ENCODE measurements around the gene ZNF629.
A peak's percentile ranks its signal among the peaks of the same experiment; 100 is the strongest.

Gene ZNF629

DNA sequence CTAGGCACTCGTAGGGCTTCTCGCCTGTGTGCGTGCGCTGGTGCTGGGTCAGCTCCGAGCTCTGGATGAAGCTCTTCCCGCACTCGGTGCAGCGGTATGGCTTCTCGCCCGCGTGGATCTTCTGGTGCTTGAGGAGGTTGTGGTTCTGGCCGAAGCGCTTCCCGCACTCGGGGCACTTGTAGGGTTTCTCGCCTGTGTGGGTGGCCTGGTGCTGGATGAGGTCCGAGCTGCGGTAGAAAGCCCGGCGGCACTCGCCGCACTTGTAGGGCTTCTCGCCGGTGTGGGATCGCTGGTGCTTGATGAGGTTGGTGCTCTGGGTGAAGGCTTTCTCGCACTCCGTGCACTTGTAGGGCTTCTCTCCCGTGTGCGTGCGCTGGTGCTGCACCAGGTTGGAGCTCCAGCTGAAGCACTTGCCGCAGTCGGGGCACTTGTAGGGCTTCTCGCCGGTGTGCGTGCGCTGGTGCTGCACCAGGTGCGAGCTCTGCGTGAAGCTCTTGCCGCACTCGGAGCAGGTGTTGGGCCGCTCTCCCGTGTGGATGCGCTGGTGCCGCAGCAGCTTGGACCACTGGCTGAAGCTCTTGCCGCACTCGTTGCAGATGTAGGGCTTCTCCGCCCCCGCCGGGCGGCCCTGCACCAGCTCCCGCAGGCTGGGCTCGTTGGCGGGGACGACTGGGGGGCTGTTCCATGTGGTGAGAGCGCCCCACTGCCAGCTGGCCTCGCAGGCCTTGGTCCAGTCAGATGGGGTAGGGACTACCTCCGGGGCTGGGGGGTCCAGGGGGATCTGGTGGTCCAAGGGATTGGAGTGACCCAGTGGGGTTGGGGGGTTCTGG, 3.5 kb downstream of the ZNF629 start:
- in situ Hi-C loops (cut with HindIII; ENCODE audit: low pct_unique_long_range_greater_than_20kb, low sequenced_read_pairs), result no loop called here
- TF ChIP-seq JUND (IDR thresholded peaks at IDR 0.05; ENCODE audit: low read depth), result no peak

DNA sequence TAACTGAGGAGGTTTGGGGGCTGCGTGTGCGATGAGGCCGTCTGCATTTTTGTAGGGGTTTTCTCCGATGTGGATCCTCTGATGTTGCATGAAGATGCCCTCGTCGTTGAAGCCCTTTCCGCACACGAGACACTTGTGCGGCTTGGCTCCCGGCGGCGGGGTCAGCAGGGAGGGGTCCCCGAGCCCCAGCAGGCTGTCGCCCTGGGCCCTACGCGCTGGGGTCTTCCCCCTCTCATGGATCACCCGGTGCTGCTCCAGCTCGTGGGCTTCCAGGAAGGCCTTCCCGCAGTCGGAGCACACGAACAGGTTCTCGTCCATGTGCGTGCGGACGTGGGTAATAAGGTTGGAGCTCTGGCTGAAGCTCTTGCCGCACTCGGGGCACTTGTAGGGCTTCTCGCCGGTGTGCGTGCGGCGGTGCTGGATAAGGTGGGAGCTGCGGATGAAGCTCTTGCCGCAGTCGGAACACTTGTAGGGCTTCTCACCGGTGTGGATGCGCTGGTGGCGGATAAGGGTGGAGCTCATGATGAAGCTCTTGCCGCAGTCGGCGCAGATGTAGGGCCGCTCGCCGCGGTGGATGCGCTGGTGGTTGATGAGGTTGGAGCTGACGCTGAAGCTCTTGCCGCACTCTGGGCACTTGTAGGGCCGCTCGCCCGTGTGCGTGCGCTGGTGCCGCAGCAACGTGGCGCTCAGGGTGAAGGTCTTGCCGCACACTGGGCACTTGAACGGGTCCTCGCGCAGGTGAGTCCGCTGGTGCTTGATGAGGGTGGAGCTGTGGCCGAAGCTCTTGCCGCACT, 4.3 kb downstream of the ZNF629 start:
- no peak for DNase-seq (ENCODE audit: low read depth in 1 of 2, low spot score in 1 of 2)
- TF ChIP-seq JUND (IDR thresholded peaks at IDR 0.05; ENCODE audit: low read depth), result no peak
- in situ Hi-C loops (cut with HindIII; ENCODE audit: low pct_unique_long_range_greater_than_20kb, low sequenced_read_pairs), result no loop called here

More for the DNA sequence above, 3.5 kb downstream of the ZNF629 start:
- DNase-seq (ENCODE audit: low read depth in 1 of 2, low spot score in 1 of 2), result no peak

DNA sequence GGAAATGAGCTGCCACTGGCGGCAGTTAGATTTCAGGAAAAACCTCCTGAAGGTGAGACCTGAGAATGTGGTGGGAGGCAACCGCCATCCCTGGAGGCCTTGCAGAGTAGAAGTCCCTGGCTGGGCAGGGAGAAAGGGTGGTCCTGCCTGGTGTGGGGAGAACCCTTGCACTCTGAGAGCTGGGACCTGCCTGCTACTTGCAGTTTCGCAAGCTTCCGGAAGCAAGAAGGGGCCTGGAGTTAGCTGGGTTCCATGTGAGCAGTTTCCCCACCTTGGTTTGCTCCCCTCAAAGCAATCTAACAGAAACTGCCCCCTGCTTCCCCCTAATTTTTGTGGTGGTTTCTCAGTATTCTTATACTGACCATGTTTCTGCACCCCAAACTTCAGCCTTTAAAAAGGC, 6.5 kb downstream of the ZNF629 start:
- TF ChIP-seq JUND (IDR thresholded peaks at IDR 0.05; ENCODE audit: low read depth), result no peak
- in situ Hi-C loops (cut with HindIII; ENCODE audit: low pct_unique_long_range_greater_than_20kb, low sequenced_read_pairs), result no loop called here

DNA sequence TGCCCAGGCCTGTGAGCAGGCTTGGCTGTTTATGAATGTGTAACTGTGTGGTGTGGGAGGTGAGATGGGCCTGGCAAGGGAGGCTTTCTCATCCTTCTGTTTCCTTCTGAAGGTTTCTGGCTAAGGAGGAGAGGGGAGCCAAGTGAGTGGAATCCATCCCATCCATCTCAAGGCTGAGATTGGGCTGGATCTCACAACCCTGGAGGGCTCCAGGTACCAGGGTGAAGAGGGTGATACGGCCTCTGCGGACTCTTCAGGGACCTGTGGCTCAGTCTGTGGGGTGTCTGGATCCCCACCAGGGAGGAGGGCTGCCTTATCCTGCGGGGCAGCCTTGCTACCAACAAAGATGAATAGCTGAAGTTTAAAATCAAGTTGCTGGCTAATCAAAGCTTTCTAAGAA, 7.0 kb downstream of the ZNF629 start:
- in situ Hi-C loops (cut with HindIII; ENCODE audit: low pct_unique_long_range_greater_than_20kb, low sequenced_read_pairs), result no loop called here
- no peak for TF ChIP-seq JUND (IDR thresholded peaks at IDR 0.05; ENCODE audit: low read depth)

More for the DNA sequence above, 6.5 kb downstream of the ZNF629 start:
- DNase-seq (ENCODE audit: low read depth in 1 of 2, low spot score in 1 of 2), result no peak

DNA sequence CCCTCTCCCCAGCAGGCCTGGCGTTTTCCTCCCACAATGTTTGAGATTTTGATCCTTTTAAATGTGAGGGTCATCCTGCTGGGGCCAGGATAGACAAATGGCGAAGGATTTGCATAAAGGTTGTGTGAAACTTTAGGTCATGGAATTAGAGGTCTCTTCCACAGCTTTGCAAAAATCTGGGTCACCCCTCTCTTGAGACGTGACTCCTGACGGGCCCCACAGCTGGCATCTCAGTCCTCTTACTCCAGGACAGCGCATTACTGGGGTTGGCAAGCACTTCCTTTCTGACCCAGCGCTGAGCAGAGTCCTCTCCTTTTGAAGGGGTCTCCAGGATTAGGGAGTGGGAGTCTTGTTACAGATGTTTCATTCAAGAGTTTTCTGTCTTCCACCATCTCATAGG, 7.4 kb downstream of the ZNF629 start:
- in situ Hi-C loops (cut with HindIII; ENCODE audit: low pct_unique_long_range_greater_than_20kb, low sequenced_read_pairs), result no loop called here
- TF ChIP-seq JUND (IDR thresholded peaks at IDR 0.05; ENCODE audit: low read depth), result no peak
- no peak for DNase-seq (ENCODE audit: low read depth in 1 of 2, low spot score in 1 of 2)

More for the DNA sequence above, 7.0 kb downstream of the ZNF629 start:
- DNase-seq (ENCODE audit: low read depth in 1 of 2, low spot score in 1 of 2), result no peak

DNA sequence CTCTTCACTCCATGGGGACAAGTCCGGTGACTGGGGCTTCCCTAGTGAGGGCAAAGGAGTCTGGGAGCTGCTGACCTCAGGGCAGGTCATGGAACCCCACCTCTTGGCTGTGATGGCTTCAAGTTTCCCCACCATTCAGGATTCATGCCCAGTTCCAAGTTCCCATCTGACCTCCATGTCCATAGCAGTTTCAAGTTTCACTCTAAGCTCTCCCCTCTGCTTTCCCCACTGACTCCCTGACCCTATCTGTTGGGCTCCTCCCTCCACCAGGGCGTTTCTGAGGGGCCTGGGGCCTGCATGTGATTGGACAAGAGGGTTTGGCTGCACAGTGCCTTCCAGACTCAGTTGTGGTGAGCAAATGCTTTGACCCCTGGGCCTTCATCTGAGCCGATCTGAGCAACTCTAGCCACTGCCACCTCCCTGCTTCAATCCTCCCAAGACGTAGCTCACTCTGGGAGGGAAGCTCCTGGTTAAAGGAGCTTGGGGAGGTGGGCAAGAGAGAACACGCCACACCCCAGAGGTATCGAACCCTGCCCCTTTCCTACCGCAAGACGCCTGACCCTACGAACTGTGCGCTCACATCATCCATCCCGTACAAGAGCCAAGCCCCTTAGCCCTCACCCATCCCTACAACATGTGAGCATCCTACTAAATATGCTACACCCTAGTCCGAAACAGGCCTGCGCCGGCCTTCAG, 8.3 kb downstream of the ZNF629 start:
- no peak for TF ChIP-seq JUND (IDR thresholded peaks at IDR 0.05; ENCODE audit: low read depth)
- no peak for DNase-seq (ENCODE audit: low read depth in 1 of 2, low spot score in 1 of 2)
- in situ Hi-C loops (cut with HindIII; ENCODE audit: low pct_unique_long_range_greater_than_20kb, low sequenced_read_pairs), result no loop called here

DNA sequence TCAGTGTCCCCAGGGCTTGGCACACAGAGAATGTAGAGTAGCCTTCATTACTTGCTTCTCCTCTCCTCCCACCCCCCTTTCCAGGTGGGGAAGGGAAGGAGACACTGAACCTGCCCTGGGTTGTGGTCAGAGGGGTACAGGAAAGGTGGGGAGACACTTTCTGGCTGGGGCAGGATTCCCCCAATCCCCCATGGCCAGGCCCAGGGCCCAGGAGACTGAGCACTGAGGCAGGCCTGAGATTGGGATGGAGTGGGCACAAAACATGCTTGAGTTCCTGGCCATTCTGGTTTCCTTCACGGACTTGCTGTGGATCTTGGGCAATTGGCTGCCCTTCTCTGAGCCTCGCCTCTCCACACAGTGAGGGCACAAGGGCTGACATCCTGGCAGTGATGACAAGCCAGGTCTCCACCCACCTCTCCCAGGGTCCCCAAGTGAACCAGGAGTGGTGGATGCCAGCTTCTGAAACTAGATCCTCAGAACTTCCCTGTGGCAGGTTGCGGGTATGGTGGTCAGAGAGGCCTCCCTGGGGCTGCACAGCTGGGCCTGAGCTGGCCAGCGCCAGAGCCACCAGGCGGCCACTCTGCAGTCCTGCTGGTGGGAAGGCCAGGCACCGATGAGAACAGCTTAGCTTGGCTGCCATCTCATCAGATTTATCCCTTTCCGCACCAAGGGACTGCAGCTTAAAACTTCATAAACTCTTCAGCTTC, 9.3 kb downstream of the ZNF629 start:
- TF ChIP-seq JUND (IDR thresholded peaks at IDR 0.05; ENCODE audit: low read depth), result no peak
- no peak for DNase-seq (ENCODE audit: low read depth in 1 of 2, low spot score in 1 of 2)
- in situ Hi-C loops (cut with HindIII; ENCODE audit: low pct_unique_long_range_greater_than_20kb, low sequenced_read_pairs), result no loop called here

DNA sequence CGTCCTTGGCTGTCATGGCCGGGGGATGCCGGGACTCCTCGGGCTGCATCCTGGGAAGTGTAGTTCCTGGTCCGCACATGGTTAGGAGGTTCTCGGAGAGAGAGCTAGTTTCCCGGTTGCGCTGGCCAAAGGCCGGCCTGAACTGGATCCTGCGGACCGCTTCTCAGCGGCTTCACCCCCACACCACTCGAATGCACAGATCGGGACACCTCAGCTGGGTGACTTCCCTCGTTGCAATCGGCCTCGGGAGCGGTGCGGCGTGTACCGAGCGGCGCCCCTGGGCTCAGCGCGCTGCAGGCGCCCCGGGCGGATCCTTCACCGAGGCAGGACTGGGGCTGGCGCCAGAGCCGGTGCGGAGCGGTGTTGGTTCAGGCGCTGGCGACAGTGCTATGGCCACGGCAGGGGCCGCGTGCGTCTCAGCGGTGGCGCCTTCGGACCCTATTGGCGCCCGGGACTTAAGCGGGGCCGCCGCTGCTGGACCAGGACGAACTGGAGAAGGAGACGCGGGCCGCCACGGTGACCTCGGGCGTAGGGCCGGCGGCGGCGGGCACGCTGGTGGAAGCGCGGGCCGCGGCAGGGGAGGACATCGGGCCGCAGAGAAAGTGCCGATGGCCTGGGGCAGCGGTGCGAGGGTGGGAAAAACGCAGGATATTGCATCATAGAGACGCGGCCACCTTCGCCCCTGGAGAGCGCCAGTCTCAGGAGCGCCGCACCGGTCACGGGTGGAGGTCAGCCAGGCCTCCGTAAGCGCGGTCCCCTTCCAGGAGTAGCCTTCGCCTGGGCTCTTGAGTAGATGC, 11.4 kb downstream of the ZNF629 start:
- DNase-seq (ENCODE audit: low read depth in 1 of 2, low spot score in 1 of 2), result peak; percentile 88 to 93
- no peak for TF ChIP-seq JUND (IDR thresholded peaks at IDR 0.05; ENCODE audit: low read depth)
- in situ Hi-C loops (cut with HindIII; ENCODE audit: low pct_unique_long_range_greater_than_20kb, low sequenced_read_pairs), result no loop called here

DNA sequence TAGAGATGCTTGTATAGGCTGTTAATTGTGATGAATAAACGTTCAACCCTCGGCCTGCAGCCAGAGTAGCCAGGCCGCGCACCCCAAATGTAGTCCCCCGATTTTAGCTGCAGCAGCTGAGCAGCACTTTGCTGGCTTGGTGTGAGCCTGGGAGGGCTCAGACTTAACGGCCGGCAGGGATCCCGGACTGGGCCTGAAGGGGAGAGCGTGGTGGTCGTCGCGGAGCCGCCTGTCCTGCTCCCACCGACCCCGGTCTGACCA, 11.9 kb downstream of the ZNF629 start:
- DNase-seq (ENCODE audit: low read depth in 1 of 2, low spot score in 1 of 2), result no peak
- no peak for TF ChIP-seq JUND (IDR thresholded peaks at IDR 0.05; ENCODE audit: low read depth)
- in situ Hi-C loops (cut with HindIII; ENCODE audit: low pct_unique_long_range_greater_than_20kb, low sequenced_read_pairs), result no loop called here

DNA sequence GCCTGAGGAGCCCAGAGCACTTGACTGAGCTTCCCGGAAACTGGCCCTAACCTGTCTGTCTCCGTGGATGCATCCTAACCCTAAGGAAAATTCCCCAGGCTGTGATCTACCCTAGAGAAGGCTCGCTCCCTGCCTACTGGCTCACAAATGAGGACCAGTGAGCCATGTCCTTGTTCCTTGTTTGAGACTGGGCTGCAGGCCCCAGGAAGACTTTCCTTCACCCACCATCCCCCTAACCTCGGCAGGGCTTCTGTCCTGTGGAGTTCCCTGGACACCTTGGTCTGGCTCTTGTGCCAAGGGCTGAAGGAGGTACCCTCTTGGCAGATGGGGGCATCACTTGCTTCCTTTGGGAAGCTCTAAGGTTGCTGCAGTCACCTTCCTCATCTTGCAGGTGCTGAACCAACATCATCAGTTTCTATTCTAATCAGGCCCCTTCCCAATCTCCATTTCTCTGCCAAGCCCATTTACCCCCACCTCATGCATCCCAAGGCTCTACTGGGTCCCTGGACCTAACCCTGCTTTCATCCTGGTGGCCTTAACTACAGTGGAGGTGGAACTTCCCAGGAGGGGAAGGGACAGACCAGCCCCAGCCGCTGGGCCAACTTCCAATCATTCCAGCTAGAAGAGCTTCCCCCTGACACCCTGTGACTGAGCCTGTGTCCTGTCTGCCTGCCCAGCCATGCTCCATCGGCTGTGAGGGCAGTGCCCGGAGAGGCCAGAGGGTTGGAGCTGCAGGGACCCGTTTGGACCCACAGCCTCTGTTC, 12.5 kb downstream of the ZNF629 start:
- in situ Hi-C loops (cut with HindIII; ENCODE audit: low pct_unique_long_range_greater_than_20kb, low sequenced_read_pairs), result no loop called here
- DNase-seq (ENCODE audit: low read depth in 1 of 2, low spot score in 1 of 2), result no peak
- TF ChIP-seq JUND (IDR thresholded peaks at IDR 0.05; ENCODE audit: low read depth), result no peak

DNA sequence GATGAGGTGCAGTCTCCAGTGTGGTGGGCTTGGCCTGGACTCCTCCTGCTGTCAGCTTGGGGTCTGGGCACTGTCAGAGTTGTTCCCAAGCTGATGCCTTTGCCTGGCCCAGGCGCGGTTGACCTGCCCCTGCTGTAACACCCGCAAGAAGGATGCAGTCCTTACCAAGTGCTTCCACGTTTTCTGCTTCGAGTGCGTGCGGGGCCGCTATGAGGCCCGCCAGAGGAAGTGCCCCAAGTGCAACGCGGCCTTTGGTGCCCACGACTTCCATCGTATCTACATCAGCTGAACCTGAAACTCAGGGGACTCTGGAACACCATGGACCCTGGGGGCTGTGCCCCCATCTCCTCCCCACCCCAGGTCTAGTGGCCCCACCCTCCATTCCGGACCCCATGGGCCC, 13.2 kb downstream of the ZNF629 start:
- in situ Hi-C loops (cut with HindIII; ENCODE audit: low pct_unique_long_range_greater_than_20kb, low sequenced_read_pairs), result no loop called here
- no peak for TF ChIP-seq JUND (IDR thresholded peaks at IDR 0.05; ENCODE audit: low read depth)
- DNase-seq (ENCODE audit: low read depth in 1 of 2, low spot score in 1 of 2), result no peak

Data from T47D (cell line).